Measurements from ENCODE around the gene GPATCH8.

GRCh38 chr17:44356241-44356640, 147.0 kb downstream of the GPATCH8 start:
- no peak for TF ChIP-seq CTCF (conservative IDR thresholded peaks at IDR 0.05; ENCODE audit: low read depth, low read length)
- no peak for TF ChIP-seq EZH2 (IDR thresholded peaks at IDR 0.05; ENCODE audit: low read length, unreplicated experiment)
- no peak for TF ChIP-seq EZH2phosphoT487 (IDR thresholded peaks at IDR 0.05; ENCODE audit: borderline replicate concordance, low read length)

All from PC-3 (cell line).